Stimulated activated CD8-positive, alpha-beta memory T cell treated with anti-CD3 and anti-CD28 coated beads, Interleukin-15, amount 100 ng/mL, for 48 hours (primary cell): ENCODE data around the gene PIK3C2G.
"Not testable (repeated sequence)": the region's sequence is repeated elsewhere in the genome, so short reads cannot be mapped to it uniquely, and the experiment has no call there.

Experiments used
- DNase-seq, 2 donors: peaks; one replicate each; pipeline ENCODE4 v3.0.0-alpha.2; 2020; ENCODE audit warnings: low read depth in 2 of 2

The PIK3C2G gene

GRCh38 chr12:18640321-18640955 is 379.1 kb downstream of the PIK3C2G start:
- DNase-seq = no peak

- no peak for DNase-seq
Measured at GRCh38 chr12:18643681-18644080, 382.4 kb downstream of the PIK3C2G start.

GRCh38 chr12:18644564-18644963 is 383.2 kb downstream of the PIK3C2G start:
- no peak for DNase-seq

GRCh38 chr12:18646286-18646890 is 385.1 kb downstream of the PIK3C2G start:
- DNase-seq = no peak

GRCh38 chr12:18651525-18651924 is 390.2 kb downstream of the PIK3C2G start:
- DNase-seq = no peak

GRCh38 chr12:18652596-18652995 is 391.3 kb downstream of the PIK3C2G start:
- DNase-seq = no peak

- DNase-seq = no peak
Measured at GRCh38 chr12:18653465-18653864, 392.1 kb downstream of the PIK3C2G start.

- no peak for DNase-seq
Measured at GRCh38 chr12:18655351-18655750, 394.0 kb downstream of the PIK3C2G start.

GRCh38 chr12:18658179-18658578 is 396.9 kb downstream of the PIK3C2G start:
- DNase-seq = no peak

GRCh38 chr12:18658829-18659228 is 397.5 kb downstream of the PIK3C2G start:
- no peak for DNase-seq

GRCh38 chr12:18676141-18676540 is 414.8 kb downstream of the PIK3C2G start:
- no peak for DNase-seq

- DNase-seq = no peak
Measured at GRCh38 chr12:18676996-18677588, 415.8 kb downstream of the PIK3C2G start.

GRCh38 chr12:18681818-18682217 is 420.5 kb downstream of the PIK3C2G start:
- no peak for DNase-seq

GRCh38 chr12:18683327-18684013 is 422.2 kb downstream of the PIK3C2G start:
- no peak for DNase-seq

GRCh38 chr12:18684430-18684829 is 423.1 kb downstream of the PIK3C2G start:
- DNase-seq = no peak

- DNase-seq = no peak
Measured at GRCh38 chr12:18689771-18690170, 428.5 kb downstream of the PIK3C2G start.

- DNase-seq = no peak
Measured at GRCh38 chr12:18690653-18691052, 429.3 kb downstream of the PIK3C2G start.

GRCh38 chr12:18693986-18694385 is 432.7 kb downstream of the PIK3C2G start:
- DNase-seq = not testable (repeated sequence)

GRCh38 chr12:18696971-18697602 is 435.8 kb downstream of the PIK3C2G start:
- DNase-seq = no peak
